GM10266 (cell line): ENCODE measurements around the gene PLA2G2C.

Experiments
- DNase-seq: peaks from one replicate; pipeline ENCODE4 v3.0.0; 2012; ENCODE audit errors: extremely low spot score
- CTCF ChIP-seq: IDR thresholded peaks from 2 replicates; pipeline ENCODE4 v1.5.1; 2012; ENCODE audit warnings: mild to moderate bottlenecking, low read depth; ENCODE audit not compliant: control insufficient read depth, insufficient read depth; ENCODE audit errors: missing control alignments

PLA2G2C gene

GRCh38 chr1:20119347-20119746, 67.0 kb downstream of the PLA2G2C start, which contains the start of gene PLA2G2D:
Gene PLA2G2D (minus strand): TSS chr1:20119536. CDS start chr1:20119498, 38 bp downstream.
- TF ChIP-seq CTCF = no peak
- no peak for DNase-seq

- no peak for DNase-seq
- TF ChIP-seq CTCF = no peak
These were observed 69.1 kb downstream of the PLA2G2C start for GRCh38 chr1:20117236-20117635.

GRCh38 chr1:20115916-20116315, 70.4 kb downstream of the PLA2G2C start:
- no peak for DNase-seq
- TF ChIP-seq CTCF = no peak

- TF ChIP-seq CTCF = no peak
- DNase-seq = no peak
These were observed 70.8 kb downstream of the PLA2G2C start for GRCh38 chr1:20115479-20115878.

GRCh38 chr1:20114021-20114648, 72.2 kb downstream of the PLA2G2C start:
- DNase-seq = no peak
- TF ChIP-seq CTCF = no peak
